Mesendoderm (in vitro differentiated cells): Measurements from ENCODE around the gene MRPS2.
A peak's percentile ranks its signal among the peaks of the same experiment; 100 is the strongest.
"Not testable (repeated sequence)": the region's sequence is repeated elsewhere in the genome, so short reads cannot be mapped to it uniquely, and the experiment has no call there.

Experiments used
- DNase-seq: peaks from one replicate; pipeline ENCODE4 v3.0.0; 2013
- H2AK5ac ChIP-seq: 2 replicates; pipeline ENCODE4 v1.6.1; 2013; ENCODE audit warnings: low read length, inconsistent platforms
- H2BK120ac ChIP-seq: 2 replicates; pipeline ENCODE4 v1.6.1; 2013; ENCODE audit warnings: low read depth, mild to moderate bottlenecking, low read length, moderate library complexity, mixed read lengths
- H2BK15ac ChIP-seq: replicated peaks from 2 replicates; pipeline ENCODE4 v1.6.1; 2013; ENCODE audit warnings: low read depth, mild to moderate bottlenecking, moderate library complexity
- H2BK5ac ChIP-seq: 2 replicates; pipeline ENCODE4 v1.6.1; 2013; ENCODE audit warnings: low read length, inconsistent platforms
- H3K18ac ChIP-seq: 2 replicates; pipeline ENCODE4 v1.6.1; 2013; ENCODE audit warnings: mild to moderate bottlenecking, low read length, mixed read lengths
- H3K23ac ChIP-seq: one replicate; pipeline ENCODE4 v1.6.1; 2013; ENCODE audit warnings: low read length
- H3K27ac ChIP-seq: 2 replicates; pipeline ENCODE4 v1.5.1; 2013; ENCODE audit warnings: low read depth, mild to moderate bottlenecking, inconsistent platforms, low read length, moderate library complexity
- H3K27me3 ChIP-seq: 2 replicates; pipeline ENCODE4 v1.6.1; 2013; ENCODE audit warnings: low read length, control low read depth, mild to moderate bottlenecking, inconsistent platforms; ENCODE audit not compliant: insufficient read depth, poor library complexity
- H3K36me3 ChIP-seq: 2 replicates; pipeline ENCODE4 v1.6.1; 2013; ENCODE audit warnings: low read length, inconsistent platforms; ENCODE audit not compliant: control insufficient read depth, insufficient read depth
- H3K4ac ChIP-seq: one replicate; pipeline ENCODE4 v1.6.1; 2013; ENCODE audit warnings: low read depth, mild to moderate bottlenecking, low read length, moderate library complexity
- H3K4me1 ChIP-seq: 2 replicates; pipeline ENCODE4 v1.6.1; 2013; ENCODE audit warnings: low read depth, low read length, inconsistent platforms; ENCODE audit not compliant: control insufficient read depth
- H3K4me2 ChIP-seq: 2 replicates; pipeline ENCODE4 v1.6.1; 2013; ENCODE audit warnings: low read length
- H3K4me3 ChIP-seq: 2 replicates; pipeline ENCODE4 v1.5.1; 2013; ENCODE audit warnings: mild to moderate bottlenecking, low read length
- H3K56ac ChIP-seq: one replicate; pipeline ENCODE4 v1.6.1; 2013; ENCODE audit warnings: low read length
- H3K79me1 ChIP-seq: 2 replicates; pipeline ENCODE4 v1.6.1; 2013; ENCODE audit warnings: low read length, inconsistent platforms
- H3K79me2 ChIP-seq: 2 replicates; pipeline ENCODE4 v1.6.1; 2013; ENCODE audit warnings: mild to moderate bottlenecking, low read length; ENCODE audit not compliant: control insufficient read depth, insufficient read depth
- H3K9ac ChIP-seq: 2 replicates; pipeline ENCODE4 v1.6.1; 2013; ENCODE audit warnings: low read length, inconsistent platforms
- H4K5ac ChIP-seq: one replicate; pipeline ENCODE4 v1.6.1; 2013; ENCODE audit warnings: low read length
- H4K8ac ChIP-seq: one replicate; pipeline ENCODE4 v1.6.1; 2013; ENCODE audit warnings: low read depth, mild to moderate bottlenecking, control low read depth, low read length, moderate library complexity
- WGBS: extraction: QIAGEN DNeasy Blood & Tissue Kit; methylation state at CpG from one replicate; pipeline ENCODE4 v1.1.7; 2013; ENCODE audit warnings: low lambda C conversion rate, missing lambda C conversion rate; ENCODE audit not compliant: insufficient coverage; ENCODE audit errors: extremely low coverage; 5-methylcytosine and 5-hydroxymethylcytosine counted together

MRPS2 gene

GRCh38 chr9:135456436-135457104 lies 43.9 kb upstream of the MRPS2 start:
- WGBS: no CpG with 5 or more reads among the region's 19 CpGs
- Histone ChIP-seq H4K8ac (no peak overlapping the region), H3K9ac (no peak overlapping the region), H2BK5ac (no peak overlapping the region), H4K5ac (no peak overlapping the region), H2BK120ac (no peak overlapping the region), H3K56ac (no peak overlapping the region), H3K4me1 (no peaks in the 10 kb centered on the region), H3K79me2 (no peaks in the 10 kb centered on the region), H3K79me1 (no peaks in the 10 kb centered on the region), H3K27ac (no peak overlapping the region), H2AK5ac (no peak overlapping the region), H3K4ac (no peak overlapping the region), H3K4me2 (no peak overlapping the region), H3K36me3 (no peaks in the 10 kb centered on the region), H3K18ac (no peak overlapping the region), H2BK15ac (no peak overlapping the region), H3K27me3 (no peaks in the 10 kb centered on the region), H3K23ac (no peak overlapping the region), H3K4me3 (no peak overlapping the region)
- no peak for DNase-seq

- H3K27me3 ChIP-seq, H3K79me2 ChIP-seq, H3K4ac ChIP-seq, H3K9ac ChIP-seq, DNase-seq, H3K36me3 ChIP-seq, H3K79me1 ChIP-seq, H2BK15ac ChIP-seq, H2AK5ac ChIP-seq, H2BK5ac ChIP-seq, H3K4me2 ChIP-seq, H3K23ac ChIP-seq, H3K4me1 ChIP-seq, H3K4me3 ChIP-seq, H4K5ac ChIP-seq, H4K8ac ChIP-seq, H3K27ac ChIP-seq, H2BK120ac ChIP-seq, H3K18ac ChIP-seq, H3K56ac ChIP-seq: not testable (repeated sequence)
- no CpG with 5 or more reads among the region's 5 CpGs for WGBS
These were observed 42.0 kb upstream of the MRPS2 start for GRCh38 chr9:135458478-135458877.

GRCh38 chr9:135461936-135462335 lies 38.5 kb upstream of the MRPS2 start:
- Histone ChIP-seq H3K79me1 (no peaks in the 10 kb centered on the region), H3K56ac (no peak overlapping the region), H2BK15ac (no peak overlapping the region), H4K8ac (no peak overlapping the region), H3K4me2 (no peak overlapping the region), H2BK5ac (no peak overlapping the region), H3K27me3 (no peaks in the 10 kb centered on the region), H3K4me1 (no peaks in the 10 kb centered on the region), H2BK120ac (no peak overlapping the region), H3K4me3 (no peak overlapping the region), H3K79me2 (no peaks in the 10 kb centered on the region), H3K4ac (no peak overlapping the region), H4K5ac (no peak overlapping the region), H3K36me3 (no peaks in the 10 kb centered on the region), H3K9ac (no peak overlapping the region), H2AK5ac (no peak overlapping the region), H3K27ac (no peak overlapping the region), H3K23ac (no peak overlapping the region), H3K18ac (no peak overlapping the region)
- DNase-seq: no peak
- no CpG with 5 or more reads among the region's 11 CpGs for WGBS

- Histone ChIP-seq H3K27ac (no peak overlapping the region), H3K79me2 (no peaks in the 10 kb centered on the region), H2BK5ac (no peak overlapping the region), H4K8ac (no peak overlapping the region), H3K27me3 (no peaks in the 10 kb centered on the region), H3K4ac (no peak overlapping the region), H3K4me1 (no peaks in the 10 kb centered on the region), H3K4me3 (no peak overlapping the region), H3K36me3 (no peaks in the 10 kb centered on the region), H2BK120ac (no peak overlapping the region), H3K18ac (no peak overlapping the region), H3K79me1 (no peaks in the 10 kb centered on the region), H3K23ac (no peak overlapping the region), H2AK5ac (no peak overlapping the region), H2BK15ac (no peak overlapping the region), H3K9ac (no peak overlapping the region), H4K5ac (no peak overlapping the region), H3K56ac (no peak overlapping the region), H3K4me2 (no peak overlapping the region)
- DNase-seq: peak; percentile 58
- WGBS: no CpG with 5 or more reads among the region's 3 CpGs
These were observed 37.3 kb upstream of the MRPS2 start for GRCh38 chr9:135463140-135463539.

GRCh38 chr9:135464181-135464580 lies 36.3 kb upstream of the MRPS2 start:
- no peak overlapping the region for H3K4ac ChIP-seq
- H3K27ac ChIP-seq: no peak overlapping the region
- H3K18ac ChIP-seq: no peak overlapping the region
- H2BK15ac ChIP-seq: no peak overlapping the region
- no peak overlapping the region for H3K4me3 ChIP-seq
- no CpG with 5 or more reads among the region's 7 CpGs for WGBS
- H3K79me1 ChIP-seq: no peaks in the 10 kb centered on the region
- no peak for DNase-seq
- H2BK5ac ChIP-seq: no peak overlapping the region
- no peaks in the 10 kb centered on the region for H3K27me3 ChIP-seq
- no peaks in the 10 kb centered on the region for H3K36me3 ChIP-seq
- no peak overlapping the region for H2AK5ac ChIP-seq
- no peak overlapping the region for H4K5ac ChIP-seq
- no peak overlapping the region for H3K9ac ChIP-seq
- no peak overlapping the region for H3K56ac ChIP-seq
- H2BK120ac ChIP-seq: no peak overlapping the region
- H4K8ac ChIP-seq: no peak overlapping the region
- peaks cover 3% of the 10 kb centered on the region for H3K4me1 ChIP-seq
- H3K23ac ChIP-seq: no peak overlapping the region
- no peak overlapping the region for H3K4me2 ChIP-seq
- no peaks in the 10 kb centered on the region for H3K79me2 ChIP-seq
